ENCODE data around the gene HOXB7.
A peak's percentile ranks its signal among the peaks of the same experiment; 100 is the strongest.

Gene HOXB7

DNA sequence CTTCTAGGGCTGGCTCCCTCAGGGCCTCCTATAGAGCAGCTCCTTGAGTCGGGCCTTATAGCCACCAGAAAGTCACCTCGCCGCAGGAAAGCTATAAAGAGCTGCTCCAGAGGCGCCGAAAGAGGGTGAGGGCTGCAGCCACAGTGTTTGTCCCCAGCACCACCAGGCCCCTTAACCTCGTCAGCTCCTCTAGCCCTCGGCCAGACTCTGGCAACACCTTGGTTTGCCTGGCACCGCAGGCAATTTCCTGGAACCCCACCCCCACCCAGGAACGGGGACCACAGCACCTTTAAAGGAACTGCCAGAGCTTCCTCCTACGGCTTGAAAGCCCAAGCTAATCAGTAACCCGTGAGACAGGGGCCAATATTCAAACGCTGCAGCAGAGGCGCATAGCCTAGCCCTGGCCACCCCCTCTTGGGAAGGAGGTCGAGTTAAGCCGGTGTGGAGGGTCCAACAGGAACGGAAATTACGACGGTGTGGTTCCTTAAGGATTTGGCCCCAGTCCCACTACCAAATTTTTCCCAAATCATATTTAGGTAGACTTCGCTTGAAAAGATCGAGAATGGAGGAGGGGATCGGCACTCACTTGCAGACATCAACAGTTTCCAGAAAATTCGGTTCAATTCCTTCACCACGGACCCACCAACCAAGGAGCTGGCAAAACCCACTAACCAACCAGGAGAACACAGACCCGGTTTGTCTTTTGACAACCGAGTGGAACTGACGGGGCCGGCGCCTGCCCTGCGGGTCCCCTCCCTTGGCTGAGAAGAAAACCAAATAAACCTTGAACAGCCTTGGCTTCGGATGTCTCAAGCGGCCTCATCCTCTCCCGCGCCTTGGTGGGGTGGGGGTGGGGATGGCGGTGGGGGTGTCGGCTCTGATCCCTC is 9.0 kb downstream of the HOXB7 start:
- Histone ChIP-seq H3K4me1 (ENCODE audit: insufficient read depth, low read length) (peaks cover 60% of the 10 kb centered on the region), H3K4me3 (ENCODE audit: low read depth in 1 of 2, low read length in 2 of 2) (no peak overlapping the region), H3K27ac (ENCODE audit: low read depth, low read length) (no peak overlapping the region), H3K9me3 (ENCODE audit: low read length) (no peaks in the 10 kb centered on the region), H3K36me3 (ENCODE audit: insufficient read depth, low read length) (peaks cover 5% of the 10 kb centered on the region), H3K27me3 (ENCODE audit: control insufficient read depth in 1 of 2, insufficient read depth in 2 of 2, low read length in 2 of 2) (peaks cover 1 to 4% of the 10 kb centered on the region in 2 donors), H3K9ac (ENCODE audit: low read length) (no peak overlapping the region)

DNA sequence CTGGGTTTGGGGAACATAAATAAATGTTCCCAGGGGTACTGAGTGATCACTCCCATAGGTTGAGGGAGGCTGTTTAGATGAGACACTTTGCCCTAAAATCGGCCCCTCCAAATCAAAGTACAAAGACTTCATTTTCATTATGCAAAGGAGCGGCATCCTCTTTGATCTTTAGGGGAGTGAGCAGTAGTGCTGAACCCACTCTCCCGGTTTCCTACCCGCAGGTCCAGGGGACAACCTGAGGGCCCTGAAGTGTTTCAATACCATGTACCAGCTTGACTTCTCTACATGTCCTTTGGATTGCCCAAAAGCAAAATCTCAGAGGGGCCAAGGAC is 9.6 kb downstream of the HOXB7 start:
- Histone ChIP-seq H3K27ac (ENCODE audit: low read depth, low read length) (peak overlapping the region; percentile 48), H3K9ac (ENCODE audit: low read length) (no peak overlapping the region), H3K4me3 (ENCODE audit: low read depth in 1 of 2, low read length in 2 of 2) (no peak overlapping the region), H3K9me3 (ENCODE audit: low read length) (no peaks in the 10 kb centered on the region), H3K27me3 (ENCODE audit: control insufficient read depth in 1 of 2, insufficient read depth in 2 of 2, low read length in 2 of 2) (peaks cover 0 to 4% of the 10 kb centered on the region in 2 donors), H3K36me3 (ENCODE audit: insufficient read depth, low read length) (peaks cover 5% of the 10 kb centered on the region), H3K4me1 (ENCODE audit: insufficient read depth, low read length) (peaks cover 60% of the 10 kb centered on the region)

DNA sequence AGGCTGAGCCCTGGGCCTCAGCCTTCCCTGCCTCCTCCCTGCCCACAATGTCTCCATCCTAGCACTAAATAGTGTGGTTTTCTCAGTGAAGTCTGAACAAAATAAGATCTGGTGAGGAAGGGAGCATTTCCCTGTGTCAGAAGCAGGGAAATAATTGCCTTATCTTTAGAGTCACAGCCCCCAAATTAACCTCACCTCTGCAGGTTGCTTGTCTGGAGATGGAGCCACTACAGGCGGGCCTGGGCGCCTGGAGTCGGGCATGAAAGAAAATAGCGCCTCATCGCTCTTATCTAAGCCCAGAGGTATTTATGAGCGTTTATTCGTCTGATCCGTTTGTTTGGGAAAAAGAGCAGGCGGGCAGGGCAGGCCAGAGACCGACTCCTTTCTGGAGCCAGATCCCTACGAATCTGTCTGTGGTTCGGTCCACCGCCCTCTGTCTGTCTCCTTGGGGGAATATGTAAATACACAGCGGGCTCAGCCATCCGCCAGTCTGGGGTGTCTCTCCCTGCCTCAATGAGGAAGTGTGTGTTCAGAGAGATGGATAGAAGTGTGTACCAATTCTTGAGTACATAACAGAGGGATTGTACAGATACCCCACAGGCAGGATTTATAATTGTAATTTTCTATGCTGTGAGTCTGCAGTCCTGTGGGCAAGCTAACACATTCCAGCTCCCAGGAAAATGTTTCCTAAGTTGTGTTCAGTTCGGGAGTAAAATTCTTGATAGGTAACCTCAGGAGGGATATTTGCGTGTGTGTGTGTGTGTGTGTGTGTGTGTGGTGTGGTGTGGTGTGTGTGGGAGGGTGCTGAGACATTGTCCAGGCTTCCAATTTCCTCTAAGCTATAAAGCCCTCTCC is 10.3 kb downstream of the HOXB7 start:
- H3K9ac ChIP-seq (ENCODE audit: low read length), result peak overlapping the region; percentile 0
- H3K4me1 ChIP-seq (ENCODE audit: insufficient read depth, low read length), result peaks cover 63% of the 10 kb centered on the region
- peak overlapping the region; percentile 57 for H3K27ac ChIP-seq (ENCODE audit: low read depth, low read length)
- H3K36me3 ChIP-seq (ENCODE audit: insufficient read depth, low read length), result peaks cover 5% of the 10 kb centered on the region
- peaks cover 0 to 4% of the 10 kb centered on the region in 2 donors for H3K27me3 ChIP-seq (ENCODE audit: control insufficient read depth in 1 of 2, insufficient read depth in 2 of 2, low read length in 2 of 2)
- H3K4me3 ChIP-seq (ENCODE audit: low read depth in 1 of 2, low read length in 2 of 2), result no peak overlapping the region
- no peaks in the 10 kb centered on the region for H3K9me3 ChIP-seq (ENCODE audit: low read length)

DNA sequence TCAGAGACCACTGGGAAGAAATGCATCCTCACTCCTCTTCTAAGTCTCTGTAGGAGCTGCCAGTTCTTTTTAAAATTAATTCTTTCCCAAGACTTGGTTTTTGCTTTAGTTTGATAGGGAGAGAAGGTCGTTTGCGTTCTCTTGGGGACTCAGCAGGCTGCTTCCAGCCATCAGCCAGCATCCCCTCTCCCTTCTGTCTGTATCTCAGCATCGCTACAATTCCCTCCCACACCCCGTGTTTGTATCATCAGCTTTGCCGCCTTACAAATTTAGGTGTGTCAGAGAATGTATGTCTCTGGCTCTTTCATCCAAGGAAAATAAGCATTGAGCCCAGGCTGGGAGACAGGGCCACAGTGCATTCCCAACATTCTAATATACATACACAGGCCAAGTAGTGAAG is 11.5 kb downstream of the HOXB7 start:
- no peaks in the 10 kb centered on the region for H3K9me3 ChIP-seq (ENCODE audit: low read length)
- peak overlapping the region; percentile 57 for H3K27ac ChIP-seq (ENCODE audit: low read depth, low read length)
- peaks cover 70% of the 10 kb centered on the region for H3K4me1 ChIP-seq (ENCODE audit: insufficient read depth, low read length)
- H3K9ac ChIP-seq (ENCODE audit: low read length), result no peak overlapping the region
- H3K36me3 ChIP-seq (ENCODE audit: insufficient read depth, low read length), result peaks cover 5% of the 10 kb centered on the region
- H3K27me3 ChIP-seq (ENCODE audit: control insufficient read depth in 1 of 2, insufficient read depth in 2 of 2, low read length in 2 of 2), result peaks cover 0 to 4% of the 10 kb centered on the region in 2 donors
- no peak overlapping the region for H3K4me3 ChIP-seq (ENCODE audit: low read depth in 1 of 2, low read length in 2 of 2)

DNA sequence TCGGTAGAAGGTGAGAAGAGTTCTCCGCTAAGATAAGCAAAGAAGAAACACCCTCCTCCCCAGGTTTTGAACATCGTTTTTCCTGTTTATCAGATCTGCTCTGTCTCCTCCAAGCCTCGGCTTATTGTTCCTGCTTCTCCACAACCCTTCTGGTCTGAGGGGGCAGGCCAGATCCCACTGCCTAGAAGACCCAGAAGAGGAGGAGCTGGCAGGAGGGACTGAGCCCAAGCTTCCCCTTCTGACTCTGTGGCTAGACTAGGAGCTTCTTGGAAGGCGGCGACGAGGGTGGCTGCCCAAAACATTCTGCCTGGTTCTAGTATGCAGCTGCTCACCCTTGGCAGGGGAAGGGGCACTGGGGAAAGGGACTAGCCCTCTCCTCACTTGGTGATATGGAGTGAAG is 12.1 kb downstream of the HOXB7 start:
- Histone ChIP-seq H3K4me1 (ENCODE audit: insufficient read depth, low read length) (peaks cover 74% of the 10 kb centered on the region), H3K27ac (ENCODE audit: low read depth, low read length) (no peak overlapping the region), H3K9ac (ENCODE audit: low read length) (peak overlapping the region; percentile 4), H3K27me3 (ENCODE audit: control insufficient read depth in 1 of 2, insufficient read depth in 2 of 2, low read length in 2 of 2) (peaks cover 0 to 4% of the 10 kb centered on the region in 2 donors), H3K36me3 (ENCODE audit: insufficient read depth, low read length) (peaks cover under 1% of the 10 kb centered on the region), H3K9me3 (ENCODE audit: low read length) (no peaks in the 10 kb centered on the region), H3K4me3 (ENCODE audit: low read depth in 1 of 2, low read length in 2 of 2) (peak overlapping the region in 1 of 2 donors; percentile 64)

DNA sequence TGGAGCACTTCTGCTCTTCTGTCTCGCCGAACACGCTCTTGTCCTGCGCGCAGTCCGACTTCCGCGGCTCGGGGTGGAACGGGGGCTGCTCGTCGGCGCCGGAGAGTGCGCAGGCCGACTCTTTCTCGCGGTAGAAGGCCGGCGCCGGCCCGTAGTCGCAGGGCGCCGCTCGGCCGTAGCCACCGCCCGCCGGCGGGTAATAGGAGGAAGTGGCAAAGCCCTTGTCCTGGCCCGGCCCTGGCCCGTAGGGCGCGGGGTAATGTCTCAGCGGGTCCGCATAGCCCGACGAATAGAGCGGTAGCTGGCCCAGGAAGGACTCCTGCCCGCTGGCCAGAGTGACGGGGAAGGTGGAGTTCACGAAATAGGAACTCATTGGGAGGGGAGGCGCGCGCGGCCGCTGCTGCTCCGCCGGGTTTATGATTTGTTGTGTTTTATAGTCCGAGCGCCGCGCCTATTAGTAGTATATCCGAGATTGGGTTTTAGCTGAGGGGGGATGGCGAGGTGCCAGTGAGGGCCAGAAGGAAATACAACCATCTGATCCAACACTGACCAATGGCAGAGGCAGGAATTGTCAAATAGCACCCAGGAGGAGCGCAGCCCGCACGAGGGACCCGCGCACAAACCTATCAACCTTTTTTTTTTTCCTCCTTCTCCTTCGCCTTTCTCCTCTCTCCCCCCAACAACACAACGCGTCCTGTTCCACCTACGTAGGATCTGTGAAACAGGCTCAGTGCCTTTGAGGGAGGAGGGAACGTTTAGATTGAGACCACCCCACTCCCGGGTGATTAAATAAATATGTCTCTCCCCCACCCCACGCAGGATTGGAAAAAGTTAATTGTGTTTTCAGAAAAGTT is 12.8 kb downstream of the HOXB7 start:
- peaks cover 71% of the 10 kb centered on the region for H3K4me1 ChIP-seq (ENCODE audit: insufficient read depth, low read length)
- no peaks in the 10 kb centered on the region for H3K9me3 ChIP-seq (ENCODE audit: low read length)
- H3K27ac ChIP-seq (ENCODE audit: low read depth, low read length), result peak overlapping the region; percentile 83
- H3K36me3 ChIP-seq (ENCODE audit: insufficient read depth, low read length), result no peaks in the 10 kb centered on the region
- H3K27me3 ChIP-seq (ENCODE audit: control insufficient read depth in 1 of 2, insufficient read depth in 2 of 2, low read length in 2 of 2), result peaks cover 0 to 4% of the 10 kb centered on the region in 2 donors
- H3K4me3 ChIP-seq (ENCODE audit: low read depth in 1 of 2, low read length in 2 of 2), result peak overlapping the region; percentile 64 to 66
- peak overlapping the region; percentile 4 for H3K9ac ChIP-seq (ENCODE audit: low read length)

DNA sequence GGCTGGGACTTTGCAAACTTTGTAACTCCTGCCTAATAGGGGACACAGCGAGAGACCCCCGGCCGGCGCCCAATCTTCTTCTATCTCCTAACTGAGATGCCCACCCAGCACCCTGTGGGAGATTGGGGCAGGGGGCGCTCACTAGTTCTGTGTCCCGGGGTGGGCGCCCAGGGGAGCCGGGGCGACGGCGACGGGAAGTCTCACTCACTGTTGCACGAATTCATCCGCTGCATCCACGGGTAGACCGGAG is 13.4 kb downstream of the HOXB7 start:
- Histone ChIP-seq H3K4me1 (ENCODE audit: insufficient read depth, low read length) (peaks cover 67% of the 10 kb centered on the region), H3K4me3 (ENCODE audit: low read depth in 1 of 2, low read length in 2 of 2) (peak overlapping the region; percentile 64 to 66), H3K27ac (ENCODE audit: low read depth, low read length) (peak overlapping the region; percentile 83), H3K27me3 (ENCODE audit: control insufficient read depth in 1 of 2, insufficient read depth in 2 of 2, low read length in 2 of 2) (peaks cover 0 to 4% of the 10 kb centered on the region in 2 donors), H3K9ac (ENCODE audit: low read length) (peak overlapping the region; percentile 4), H3K36me3 (ENCODE audit: insufficient read depth, low read length) (no peaks in the 10 kb centered on the region), H3K9me3 (ENCODE audit: low read length) (no peaks in the 10 kb centered on the region)

DNA sequence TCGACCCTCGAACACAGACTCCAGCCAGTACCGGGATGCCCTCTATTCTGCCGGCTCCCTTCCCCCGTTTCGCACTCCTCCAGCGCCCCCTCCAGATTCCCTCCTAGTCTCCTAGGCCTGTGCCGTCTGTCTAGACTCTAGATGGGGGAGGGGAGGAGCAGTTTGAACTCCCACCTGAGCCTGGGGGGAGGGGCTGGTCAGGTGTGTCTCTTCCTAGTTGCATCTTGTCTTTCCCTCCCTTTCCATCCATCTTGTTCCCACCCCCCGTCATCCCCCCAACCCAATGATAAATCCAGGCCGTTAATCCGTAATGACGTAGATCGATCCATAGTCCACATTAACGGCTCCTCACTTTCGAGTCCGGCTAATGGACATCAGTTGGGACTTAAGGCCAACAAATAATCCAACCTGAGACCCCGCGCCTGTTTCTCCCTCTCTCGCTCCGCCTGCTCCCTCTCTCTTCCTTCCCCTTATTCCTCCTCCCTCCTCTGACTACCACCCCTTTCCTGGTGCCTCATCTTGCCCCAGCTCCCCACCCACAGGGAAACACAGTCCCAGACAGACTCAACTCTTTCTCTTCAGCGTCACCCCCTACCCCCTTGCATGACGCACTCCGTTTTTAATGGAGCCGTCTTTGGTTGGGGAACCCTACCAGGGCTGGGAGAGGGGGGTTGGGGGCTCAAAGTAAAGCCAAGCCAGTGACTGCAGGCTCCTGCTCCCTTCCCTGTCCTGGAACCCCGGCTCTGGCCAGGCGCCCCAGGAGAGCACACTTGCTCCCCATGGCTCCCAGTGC is 13.9 kb downstream of the HOXB7 start:
- H3K4me1 ChIP-seq (ENCODE audit: insufficient read depth, low read length), result peaks cover 62% of the 10 kb centered on the region
- no peaks in the 10 kb centered on the region for H3K36me3 ChIP-seq (ENCODE audit: insufficient read depth, low read length)
- peak overlapping the region; percentile 4 for H3K9ac ChIP-seq (ENCODE audit: low read length)
- peak overlapping the region; percentile 64 to 66 for H3K4me3 ChIP-seq (ENCODE audit: low read depth in 1 of 2, low read length in 2 of 2)
- H3K27me3 ChIP-seq (ENCODE audit: control insufficient read depth in 1 of 2, insufficient read depth in 2 of 2, low read length in 2 of 2), result peaks cover 0 to 4% of the 10 kb centered on the region in 2 donors
- H3K27ac ChIP-seq (ENCODE audit: low read depth, low read length), result peak overlapping the region; percentile 83
- no peaks in the 10 kb centered on the region for H3K9me3 ChIP-seq (ENCODE audit: low read length)

DNA sequence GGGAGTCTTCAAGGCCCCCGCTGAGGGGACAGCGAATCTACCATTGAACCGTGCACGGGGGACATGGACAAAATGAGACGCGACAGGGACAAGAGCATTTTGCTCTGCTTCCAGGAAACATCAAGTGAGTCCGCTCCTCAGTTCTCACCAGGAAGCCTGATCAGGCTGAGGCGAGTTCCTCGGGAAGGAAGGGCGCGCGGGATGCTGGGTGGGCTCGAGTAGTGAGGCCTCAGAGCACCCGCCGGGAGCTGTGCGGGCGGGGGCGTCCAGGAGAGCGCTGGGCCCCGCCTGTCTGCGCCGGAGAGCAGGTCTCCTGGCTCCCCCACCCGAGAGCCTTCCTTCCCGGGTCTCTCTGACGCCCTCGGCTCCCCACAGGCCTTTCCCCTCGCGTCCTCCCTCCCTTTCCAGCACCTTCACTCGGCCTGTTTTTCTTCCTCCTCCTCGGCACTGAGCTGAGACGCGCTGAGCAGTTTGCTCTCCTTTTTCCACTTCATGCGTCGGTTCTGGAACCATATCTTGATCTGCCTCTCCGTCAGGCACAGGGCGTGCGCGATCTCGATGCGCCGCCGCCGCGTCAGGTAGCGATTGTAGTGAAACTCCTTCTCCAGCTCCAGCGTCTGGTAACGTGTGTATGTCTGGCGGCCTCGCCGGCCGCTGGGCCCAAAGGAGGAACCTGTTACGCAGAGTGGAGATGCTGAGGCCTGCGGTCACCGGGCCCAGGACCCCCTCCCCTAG is 14.7 kb downstream of the HOXB7 start:
- H3K27ac ChIP-seq (ENCODE audit: low read depth, low read length), result peak overlapping the region; percentile 83
- no peaks in the 10 kb centered on the region for H3K9me3 ChIP-seq (ENCODE audit: low read length)
- H3K9ac ChIP-seq (ENCODE audit: low read length), result peak overlapping the region; percentile 4
- H3K36me3 ChIP-seq (ENCODE audit: insufficient read depth, low read length), result no peaks in the 10 kb centered on the region
- H3K4me1 ChIP-seq (ENCODE audit: insufficient read depth, low read length), result peaks cover 59% of the 10 kb centered on the region
- peaks cover 0 to 6% of the 10 kb centered on the region in 2 donors for H3K27me3 ChIP-seq (ENCODE audit: control insufficient read depth in 1 of 2, insufficient read depth in 2 of 2, low read length in 2 of 2)
- peak overlapping the region; percentile 64 to 66 for H3K4me3 ChIP-seq (ENCODE audit: low read depth in 1 of 2, low read length in 2 of 2)

DNA sequence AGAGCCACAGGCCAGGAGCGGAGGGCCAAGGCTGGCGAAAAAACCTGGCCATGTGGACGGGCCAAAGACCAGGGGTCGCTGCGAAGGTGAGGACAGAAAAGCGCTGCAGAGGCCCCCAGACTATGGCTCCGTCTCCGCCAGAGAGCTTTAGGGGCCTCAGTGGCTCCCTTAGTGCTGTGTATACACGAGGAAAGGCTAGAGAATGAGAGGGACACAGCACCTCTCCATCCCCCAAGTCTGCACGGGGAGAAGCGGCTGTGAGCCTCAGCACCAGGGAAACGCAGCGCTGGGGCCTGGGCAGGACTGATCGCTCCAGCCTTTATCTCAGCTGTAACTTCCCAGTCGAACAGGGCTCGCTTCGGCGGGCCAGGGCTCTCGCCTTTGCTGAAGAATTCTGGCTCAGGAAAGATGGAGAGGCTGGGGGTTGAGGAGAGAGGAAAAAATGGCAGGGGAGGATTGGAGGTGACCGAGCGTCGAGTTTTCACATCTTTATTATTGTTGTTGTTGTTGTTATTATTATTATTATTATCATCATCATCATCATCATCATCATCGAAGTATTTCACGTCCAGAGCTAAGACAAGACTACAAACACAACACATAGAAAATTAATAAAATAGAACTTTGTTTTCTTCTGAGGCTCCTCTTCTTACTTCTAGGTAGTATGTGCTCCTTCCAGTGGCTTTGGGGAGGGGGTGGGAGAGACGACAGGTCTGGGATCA is 15.4 kb downstream of the HOXB7 start:
- Histone ChIP-seq H3K27ac (ENCODE audit: low read depth, low read length) (peak overlapping the region; percentile 83), H3K36me3 (ENCODE audit: insufficient read depth, low read length) (no peaks in the 10 kb centered on the region)

More for the DNA sequence above, 15.4 kb downstream of the HOXB7 start:
- Histone ChIP-seq H3K4me3 (ENCODE audit: low read depth in 1 of 2, low read length in 2 of 2) (peak overlapping the region; percentile 64 to 66), H3K9ac (ENCODE audit: low read length) (peak overlapping the region; percentile 4), H3K27me3 (ENCODE audit: control insufficient read depth in 1 of 2, insufficient read depth in 2 of 2, low read length in 2 of 2) (peaks cover 0 to 8% of the 10 kb centered on the region in 2 donors), H3K4me1 (ENCODE audit: insufficient read depth, low read length) (peaks cover 59% of the 10 kb centered on the region), H3K9me3 (ENCODE audit: low read length) (no peaks in the 10 kb centered on the region)

Data from muscle layer of colon (tissue), 2 donors.